Vagina (tissue), 2 donors: Measurements from ENCODE around the gene TINAGL1. TPM values are rescaled to one million over a fixed set of nuclear protein-coding genes. Genes with fewer than 3 reads are reported as not detected.

Source experiments
- DNase-seq, 2 donors: peaks; one replicate each; pipeline ENCODE4 v3.0.0-alpha.2; 2017; ENCODE audit errors: extremely low spot score in 2 of 2
- H3K27ac ChIP-seq: fragments of 200-600 bp; sonication (generic); one replicate; pipeline ENCODE4 v1.5.1; 2019
- H3K27me3 ChIP-seq: fragments of 200-600 bp; sonication (generic); one replicate; pipeline ENCODE4 v1.5.1; 2019
- H3K36me3 ChIP-seq, 2 donors: fragments of 200-600 bp; sonication (generic); one replicate each; pipeline ENCODE4 v1.5.1; 2017 to 2019
- H3K4me1 ChIP-seq: fragments of 200-600 bp; sonication (generic); one replicate; pipeline ENCODE4 v1.5.1; 2019
- H3K4me3 ChIP-seq, 2 donors: fragments of 200-600 bp; sonication (generic); 1 replicate in 1 of 2; 2 replicates in 1 of 2; pipeline ENCODE4 v1.5.1; 2016 to 2019
- H3K9me3 ChIP-seq: fragments of 200-600 bp; sonication (generic); one replicate; pipeline ENCODE4 v1.5.1; 2019
- POLR2A ChIP-seq, 2 donors: fragments of 450-650 bp; IDR thresholded peaks; one replicate each; pipeline ENCODE4 v1.6.1; 2017; ENCODE audit warnings: antibody characterized with exemption in 2 of 2, mild to moderate bottlenecking in 2 of 2, moderate library complexity in 2 of 2
- POLR2AphosphoS5 ChIP-seq, 2 donors: sonication (generic); formaldehyde crosslinking; IDR thresholded peaks; one replicate each; pipeline ENCODE4 v1.9.0; 2017; ENCODE audit warnings: antibody characterized with exemption in 2 of 2, mild to moderate bottlenecking in 2 of 2, low read depth in 1 of 2; ENCODE audit not compliant: insufficient read depth in 1 of 2
- intact Hi-C: fragments of 100-400 bp; cut with DNase I; formaldehyde crosslinking; loops from one replicate; pipeline ENCODE4 v1.15.1; 2023
- total RNA-seq: library from RNA; depleted of rRNA; stranded (reverse); fragments of >200 nt; gene quantifications from one replicate; pipeline ENCODE4 v1.2.3, GENCODE V29; 2016
- TF ChIP-seq, protein P1 (sequence below), 3 experiments: fragments of 450-650 bp in 2 of 3; fragments of 200-600 bp in 1 of 3; sonication (generic) in 1 of 3; IDR thresholded peaks; one replicate each; pipeline ENCODE4 v1.5.1; 2017 to 2019; ENCODE audit warnings: antibody characterized with exemption in 3 of 3, mild to moderate bottlenecking in 2 of 3, moderate library complexity in 2 of 3

The TINAGL1 gene
- total RNA-seq, 1 donor from 2014 or later = 142 TPM

- TF ChIP-seq POLR2A (IDR thresholded peaks at IDR 0.05) (no peak), POLR2AphosphoS5 (IDR thresholded peaks at IDR 0.05; ENCODE audit: insufficient read depth in 1 of 2, low read depth in 1 of 2) (no peak)
- TF ChIP-seq, protein P1, sequence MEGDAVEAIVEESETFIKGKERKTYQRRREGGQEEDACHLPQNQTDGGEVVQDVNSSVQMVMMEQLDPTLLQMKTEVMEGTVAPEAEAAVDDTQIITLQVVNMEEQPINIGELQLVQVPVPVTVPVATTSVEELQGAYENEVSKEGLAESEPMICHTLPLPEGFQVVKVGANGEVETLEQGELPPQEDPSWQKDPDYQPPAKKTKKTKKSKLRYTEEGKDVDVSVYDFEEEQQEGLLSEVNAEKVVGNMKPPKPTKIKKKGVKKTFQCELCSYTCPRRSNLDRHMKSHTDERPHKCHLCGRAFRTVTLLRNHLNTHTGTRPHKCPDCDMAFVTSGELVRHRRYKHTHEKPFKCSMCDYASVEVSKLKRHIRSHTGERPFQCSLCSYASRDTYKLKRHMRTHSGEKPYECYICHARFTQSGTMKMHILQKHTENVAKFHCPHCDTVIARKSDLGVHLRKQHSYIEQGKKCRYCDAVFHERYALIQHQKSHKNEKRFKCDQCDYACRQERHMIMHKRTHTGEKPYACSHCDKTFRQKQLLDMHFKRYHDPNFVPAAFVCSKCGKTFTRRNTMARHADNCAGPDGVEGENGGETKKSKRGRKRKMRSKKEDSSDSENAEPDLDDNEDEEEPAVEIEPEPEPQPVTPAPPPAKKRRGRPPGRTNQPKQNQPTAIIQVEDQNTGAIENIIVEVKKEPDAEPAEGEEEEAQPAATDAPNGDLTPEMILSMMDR (IDR thresholded peaks at IDR 0.05) = no peak
- DNase-seq = peak in 1 of 2 donors; percentile 72
- no peak overlapping the region for H3K27ac ChIP-seq
- no peaks in the 10 kb centered on the region for H3K36me3 ChIP-seq
- H3K27me3 ChIP-seq = no peaks in the 10 kb centered on the region
- H3K4me1 ChIP-seq = peaks cover 39% of the 10 kb centered on the region
- H3K9me3 ChIP-seq = no peaks in the 10 kb centered on the region
- intact Hi-C loops = no loop called here
- no peak overlapping the region for H3K4me3 ChIP-seq
Measured at GRCh38 chr1:31569596-31570173, 6.6 kb upstream of the TINAGL1 start.

DNA sequence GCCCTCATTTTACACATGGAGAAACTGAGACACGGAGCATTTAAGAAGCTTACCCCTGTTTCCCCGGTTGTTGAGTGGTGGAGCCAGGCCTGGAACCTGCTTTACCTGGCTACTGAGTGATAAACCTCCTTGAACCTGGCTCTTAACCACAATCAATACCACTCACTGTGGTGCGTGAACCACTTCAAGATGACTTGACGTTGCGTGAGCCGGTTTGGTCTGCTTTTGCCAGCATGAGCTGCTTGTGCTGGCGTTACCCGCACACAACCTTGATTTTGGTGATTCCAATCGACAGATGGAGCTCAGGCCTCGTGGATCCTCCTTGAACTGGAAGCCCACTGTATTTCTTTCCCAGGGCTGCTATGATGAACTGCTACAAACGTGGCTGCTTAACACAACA is 6.1 kb upstream of the TINAGL1 start:
- Histone ChIP-seq H3K27ac (no peak overlapping the region), H3K4me1 (peaks cover 42% of the 10 kb centered on the region), H3K36me3 (no peaks in the 10 kb centered on the region), H3K4me3 (no peak overlapping the region), H3K9me3 (no peaks in the 10 kb centered on the region), H3K27me3 (no peaks in the 10 kb centered on the region)
- DNase-seq = peak in 1 of 2 donors; percentile 19
- TF ChIP-seq, protein P1 (IDR thresholded peaks at IDR 0.05) = no peak
- TF ChIP-seq POLR2A (IDR thresholded peaks at IDR 0.05) (no peak), POLR2AphosphoS5 (IDR thresholded peaks at IDR 0.05; ENCODE audit: insufficient read depth in 1 of 2, low read depth in 1 of 2) (no peak)
- intact Hi-C loops = no loop called here

GRCh38 chr1:31570906-31571305 is 5.4 kb upstream of the TINAGL1 start:
- peaks cover 49% of the 10 kb centered on the region for H3K4me1 ChIP-seq
- TF ChIP-seq POLR2A (IDR thresholded peaks at IDR 0.05) = no peak
- TF ChIP-seq POLR2AphosphoS5 (IDR thresholded peaks at IDR 0.05; ENCODE audit: insufficient read depth in 1 of 2, low read depth in 1 of 2) = no peak
- TF ChIP-seq, protein P1 (IDR thresholded peaks at IDR 0.05) = no peak
- H3K27ac ChIP-seq = no peak overlapping the region
- no peak for DNase-seq
- intact Hi-C loops = no loop called here
- no peaks in the 10 kb centered on the region for H3K9me3 ChIP-seq
- H3K36me3 ChIP-seq = no peaks in the 10 kb centered on the region
- H3K27me3 ChIP-seq = no peaks in the 10 kb centered on the region
- H3K4me3 ChIP-seq = no peak overlapping the region

GRCh38 chr1:31571340-31572295 is 4.7 kb upstream of the TINAGL1 start:
- Histone ChIP-seq H3K4me1 (peaks cover 56% of the 10 kb centered on the region), H3K9me3 (no peaks in the 10 kb centered on the region), H3K4me3 (no peak overlapping the region), H3K36me3 (no peaks in the 10 kb centered on the region), H3K27ac (no peak overlapping the region), H3K27me3 (no peaks in the 10 kb centered on the region)
- peak in 1 of 2 donors; percentile 87 for DNase-seq
- TF ChIP-seq POLR2A (IDR thresholded peaks at IDR 0.05) (no peak), POLR2AphosphoS5 (IDR thresholded peaks at IDR 0.05; ENCODE audit: insufficient read depth in 1 of 2, low read depth in 1 of 2) (no peak)
- TF ChIP-seq, protein P1 (IDR thresholded peaks at IDR 0.05) = no peak
- intact Hi-C loops = no loop called here
